ENCODE results near the gene DBNL.
"Not testable (repeated sequence)": the region's sequence is repeated elsewhere in the genome, so short reads cannot be mapped to it uniquely, and the experiment has no call there.

GRCh38 chr7:44036364-44036763 is 8.1 kb upstream of the DBNL start:
- TF ChIP-seq YY1 (IDR thresholded peaks at IDR 0.05; ENCODE audit: insufficient read depth, insufficient read length); ZNF274 (IDR thresholded peaks at IDR 0.05; ENCODE audit: low read depth, low read length); SUZ12 (IDR thresholded peaks at IDR 0.05; ENCODE audit: extremely low read depth, insufficient read depth, insufficient read length): not testable (repeated sequence)
